ENCODE results near the gene CTAG1A. TPM values are rescaled to one million over a fixed set of nuclear protein-coding genes. Genes with fewer than 3 reads are reported as not detected.

Gene CTAG1A
- total and polyA plus RNA-seq, 9 of the 15 experiments (the other 6 are each of a cell fraction or from before 2014, with no cell fraction given) = 0.32 TPM; not detected in 8

- intact Hi-C loops (cut with micrococcal nuclease) = no loop called here
- no peak for ATAC-seq
- Histone ChIP-seq H3K4me2 (ENCODE audit: insufficient read depth, low read length) (no peak overlapping the region), H3K9me3 (replicated peaks; ENCODE audit: control insufficient read depth, insufficient read depth, low read depth, low read length) (no peaks in the 10 kb centered on the region), H3K27me3 (ENCODE audit: control insufficient read depth in 2 of 2, insufficient read depth in 2 of 2, low read length in 2 of 2) (peaks cover 20 to 50% of the 10 kb centered on the region in 2 experiments; a peak in 4 of 5 replicates), H3K9me1 (ENCODE audit: control insufficient read depth, insufficient read depth, low read length) (no peaks in the 10 kb centered on the region), H3K79me2 (ENCODE audit: control insufficient read depth, insufficient read depth, low read length) (no peaks in the 10 kb centered on the region), H3K4me1 (replicated peaks in 1 of 2; ENCODE audit: control insufficient read depth in 2 of 2, insufficient read depth in 2 of 2, low read length in 2 of 2) (peaks cover 0 to 9% of the 10 kb centered on the region in 2 experiments; a peak in 2 of 5 replicates), H4K20me1 (replicated peaks; ENCODE audit: control insufficient read depth, insufficient read depth, low read length) (no peaks in the 10 kb centered on the region; the same call in 1 of the 2 replicates), H3K27ac (ENCODE audit: extremely low read depth, low read depth, low read length) (no peak overlapping the region), H3K9ac (ENCODE audit: insufficient read depth in 1 of 2, low read depth in 2 of 2, low read length in 2 of 2) (no peak overlapping the region), H3K4me3 (no peak overlapping the region), H3K36me3 (ENCODE audit: control insufficient read depth, insufficient read depth, low read length) (no peaks in the 10 kb centered on the region), H2AFZ (ENCODE audit: low read depth, low read length) (no peak overlapping the region)
- CTCF ChIA-PET (ENCODE audit: low intra/inter-chr PET ratio) = no interaction called here
- 8% methylated on average over 15 of the region's 15 CpGs for WGBS (ENCODE audit: insufficient coverage, low coverage, missing lambda C conversion rate)
- in situ Hi-C loops (cut with MboI) = no loop called here
- no TSS peak for BruUV-seq (replicated peaks)
- no peak for FAIRE-seq
- POLR2A ChIA-PET = no interaction called here
- TF ChIP-seq U2AF2 (optimal IDR thresholded peaks at IDR 0.05; ENCODE audit: low read depth, low read length) = no peak
- TF ChIP-seq TAF9B (IDR thresholded peaks at IDR 0.05; ENCODE audit: partially characterized antibody) = no peak
- TF ChIP-seq TGIF2 (CRISPR knock-in tag; IDR thresholded peaks at IDR 0.05) = no peak
- TF ChIP-seq ATF3 (IDR thresholded peaks at IDR 0.05) = 0 out of 2 replicates have a peak, but pooled peaks have one; percentile 2
- TF ChIP-seq ATF3 (CRISPR knock-in tag; conservative IDR thresholded peaks at IDR 0.05) = no peak
- TF ChIP-seq MEF2A (IDR thresholded peaks at IDR 0.05; ENCODE audit: control insufficient read depth, low read depth, low read length) = no peak
- TF ChIP-seq SIRT6 (IDR thresholded peaks at IDR 0.05; ENCODE audit: low read depth, low read length) = no peak
- DNase-seq (ENCODE audit: extremely low read depth in 1 of 4, low spot score in 3 of 4) = no peak
Measured at GRCh38 chrX:154600759-154601374, 15.9 kb downstream of the CTAG1A start.
